Right atrium auricular region (tissue), 2 donors: ENCODE measurements around the gene C1GALT1. TPM values are rescaled to one million over a fixed set of nuclear protein-coding genes. Genes with fewer than 3 reads are reported as not detected.

Experiments
- DNase-seq: peaks from one replicate; pipeline ENCODE4 v3.0.0-alpha.2; 2019; ENCODE audit warnings: low spot score
- H3K27ac ChIP-seq, 2 donors: fragments of 200-600 bp; sonication (generic); 1 replicate in 1 of 2; 2 replicates in 1 of 2; pipeline ENCODE4 v1.5.1; 2016 to 2019
- H3K27me3 ChIP-seq, 2 donors: fragments of 200-600 bp; sonication (generic); one replicate each; pipeline versions ENCODE4 v1.5.1 to v1.6.0; 2017 to 2019
- H3K36me3 ChIP-seq: fragments of 200-600 bp; sonication (generic); one replicate; pipeline ENCODE4 v1.5.1; 2016
- H3K4me1 ChIP-seq, 2 donors: fragments of 200-600 bp; sonication (generic); one replicate each; pipeline versions ENCODE4 v1.5.1 to v1.6.0; 2017 to 2019
- H3K4me3 ChIP-seq, 2 donors: fragments of 200-600 bp; sonication (generic); 1 replicate in 1 of 2; 2 replicates in 1 of 2; pipeline ENCODE4 v1.5.1; 2017 to 2019; ENCODE audit warnings: mild to moderate bottlenecking in 1 of 2, moderate library complexity in 1 of 2
- H3K9me3 ChIP-seq, 2 donors: fragments of 200-600 bp; sonication (generic); one replicate each; pipeline ENCODE4 v1.5.1; 2019
- total RNA-seq, 2 donors: library from RNA; depleted of rRNA; stranded (reverse); fragments of >200 nt; gene quantifications; one replicate each; pipeline ENCODE4 v1.1.0, GENCODE V29; 2016
- TF ChIP-seq, protein P1 (sequence below), 2 donors: fragments of 200-600 bp; sonication (generic); IDR thresholded peaks; one replicate each; pipeline ENCODE4 v1.5.1; 2019; ENCODE audit warnings: antibody characterized with exemption in 2 of 2

Gene C1GALT1
- total RNA-seq, 2 donors from 2014 or later, result 21.1 to 25.1 TPM

DNA sequence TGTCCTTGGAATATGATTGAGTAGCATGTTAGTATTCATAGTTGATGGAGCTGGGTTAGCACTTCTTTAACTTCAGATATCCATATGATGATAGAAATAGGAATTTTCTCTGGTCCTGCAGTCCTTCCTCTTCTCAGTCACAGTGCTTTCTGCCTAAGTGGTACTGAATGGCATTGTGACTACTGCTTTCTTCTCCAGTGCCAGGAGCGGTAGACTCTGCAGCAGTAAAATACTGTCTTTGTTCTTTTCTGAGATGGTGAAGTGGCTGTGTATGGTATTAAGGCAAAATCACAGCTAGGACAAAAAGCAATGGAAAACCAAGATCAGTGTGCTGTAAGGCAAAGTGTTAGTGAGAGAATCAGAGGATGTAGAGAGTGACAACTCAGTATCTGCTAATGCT, 46.6 kb downstream of the C1GALT1 start:
- no peak for DNase-seq
- Histone ChIP-seq H3K9me3 (peaks cover 0 to 16% of the 10 kb centered on the region in 2 donors), H3K4me3 (no peak overlapping the region), H3K27me3 (no peaks in the 10 kb centered on the region), H3K27ac (no peak overlapping the region), H3K4me1 (no peaks in the 10 kb centered on the region), H3K36me3 (no peaks in the 10 kb centered on the region)
- TF ChIP-seq, protein P1, sequence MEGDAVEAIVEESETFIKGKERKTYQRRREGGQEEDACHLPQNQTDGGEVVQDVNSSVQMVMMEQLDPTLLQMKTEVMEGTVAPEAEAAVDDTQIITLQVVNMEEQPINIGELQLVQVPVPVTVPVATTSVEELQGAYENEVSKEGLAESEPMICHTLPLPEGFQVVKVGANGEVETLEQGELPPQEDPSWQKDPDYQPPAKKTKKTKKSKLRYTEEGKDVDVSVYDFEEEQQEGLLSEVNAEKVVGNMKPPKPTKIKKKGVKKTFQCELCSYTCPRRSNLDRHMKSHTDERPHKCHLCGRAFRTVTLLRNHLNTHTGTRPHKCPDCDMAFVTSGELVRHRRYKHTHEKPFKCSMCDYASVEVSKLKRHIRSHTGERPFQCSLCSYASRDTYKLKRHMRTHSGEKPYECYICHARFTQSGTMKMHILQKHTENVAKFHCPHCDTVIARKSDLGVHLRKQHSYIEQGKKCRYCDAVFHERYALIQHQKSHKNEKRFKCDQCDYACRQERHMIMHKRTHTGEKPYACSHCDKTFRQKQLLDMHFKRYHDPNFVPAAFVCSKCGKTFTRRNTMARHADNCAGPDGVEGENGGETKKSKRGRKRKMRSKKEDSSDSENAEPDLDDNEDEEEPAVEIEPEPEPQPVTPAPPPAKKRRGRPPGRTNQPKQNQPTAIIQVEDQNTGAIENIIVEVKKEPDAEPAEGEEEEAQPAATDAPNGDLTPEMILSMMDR (IDR thresholded peaks at IDR 0.05), result no peak

DNA sequence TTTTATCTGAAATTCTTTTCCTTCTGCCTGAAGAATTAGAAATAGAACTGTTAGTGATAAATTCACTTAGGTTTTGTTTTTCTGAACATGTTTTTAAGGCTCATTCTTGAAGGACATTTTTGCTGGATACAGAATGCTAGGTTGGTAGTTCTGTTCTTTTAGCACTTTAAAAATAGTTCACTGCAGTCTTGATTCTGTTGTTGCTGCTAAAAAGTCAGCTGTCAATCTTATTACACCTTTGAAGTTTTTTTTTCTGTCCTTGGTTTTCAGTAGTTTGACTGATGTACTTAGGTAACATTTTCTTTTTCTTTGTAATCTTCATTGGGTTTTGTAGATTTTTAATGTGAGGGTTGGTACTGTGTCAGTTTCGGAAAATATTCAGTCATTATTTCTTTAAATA, 48.7 kb downstream of the C1GALT1 start:
- no peak overlapping the region for H3K27ac ChIP-seq
- H3K9me3 ChIP-seq, result peaks cover 0 to 16% of the 10 kb centered on the region in 2 donors
- peaks cover 4% of the 10 kb centered on the region for H3K36me3 ChIP-seq
- no peak for DNase-seq
- TF ChIP-seq, protein P1 (IDR thresholded peaks at IDR 0.05), result no peak
- no peak overlapping the region for H3K4me3 ChIP-seq
- H3K4me1 ChIP-seq, result no peaks in the 10 kb centered on the region
- H3K27me3 ChIP-seq, result no peaks in the 10 kb centered on the region

DNA sequence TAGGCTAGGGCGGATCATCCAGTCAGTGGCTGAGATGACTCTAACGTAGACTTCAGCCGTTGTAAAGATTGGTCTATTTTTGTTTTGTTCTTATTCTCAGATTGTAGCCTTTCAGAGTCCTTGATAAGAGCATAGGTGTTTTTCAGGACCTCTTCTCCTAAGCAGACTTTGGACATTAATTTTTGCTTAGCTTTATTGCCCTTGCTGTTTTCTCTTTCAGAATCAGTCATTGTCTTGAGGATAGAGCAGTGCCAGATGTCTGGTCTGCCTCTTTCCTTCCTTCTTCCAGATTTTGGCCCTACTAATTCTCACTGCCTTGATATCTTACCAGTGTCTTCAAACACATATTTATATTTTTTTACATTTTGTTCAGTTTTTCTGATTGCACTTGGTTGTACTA, 49.5 kb downstream of the C1GALT1 start:
- H3K9me3 ChIP-seq, result peaks cover 0 to 16% of the 10 kb centered on the region in 2 donors
- no peak for DNase-seq

GRCh38 chr7:7235347-7235746, 53.0 kb downstream of the C1GALT1 start:
- no peaks in the 10 kb centered on the region for H3K4me1 ChIP-seq
- DNase-seq, result no peak
- H3K27me3 ChIP-seq, result no peaks in the 10 kb centered on the region
- peaks cover 4% of the 10 kb centered on the region for H3K36me3 ChIP-seq
- no peak overlapping the region for H3K27ac ChIP-seq
- TF ChIP-seq, protein P1 (IDR thresholded peaks at IDR 0.05), result no peak
- H3K9me3 ChIP-seq, result peaks cover 0 to 16% of the 10 kb centered on the region in 2 donors
- no peak overlapping the region for H3K4me3 ChIP-seq

More for the DNA sequence above, 49.5 kb downstream of the C1GALT1 start:
- Histone ChIP-seq H3K27ac (no peak overlapping the region), H3K4me1 (no peaks in the 10 kb centered on the region), H3K27me3 (no peaks in the 10 kb centered on the region), H3K4me3 (no peak overlapping the region), H3K36me3 (peaks cover 4% of the 10 kb centered on the region)
- TF ChIP-seq, protein P1 (IDR thresholded peaks at IDR 0.05), result no peak

GRCh38 chr7:7236041-7236440, 53.7 kb downstream of the C1GALT1 start:
- no peaks in the 10 kb centered on the region for H3K4me1 ChIP-seq
- no peak overlapping the region for H3K27ac ChIP-seq
- peaks cover 0 to 9% of the 10 kb centered on the region in 2 donors for H3K9me3 ChIP-seq
- peaks cover 4% of the 10 kb centered on the region for H3K36me3 ChIP-seq
- no peak overlapping the region for H3K4me3 ChIP-seq
- TF ChIP-seq, protein P1 (IDR thresholded peaks at IDR 0.05), result no peak
- no peak for DNase-seq
- no peaks in the 10 kb centered on the region for H3K27me3 ChIP-seq
